Retinal pigment epithelial cell (primary cell): Measurements from ENCODE around the gene AP1S3.
A peak's percentile ranks its signal among the peaks of the same experiment; 100 is the strongest.

Experiments
- DNase-seq: peaks from one replicate; pipeline ENCODE4 v3.0.0-alpha.2; 2010; ENCODE audit warnings: low read depth
- H3K4me3 ChIP-seq: 2 replicates; pipeline ENCODE4 v1.5.1; 2011; ENCODE audit warnings: mild to moderate bottlenecking, low read length, control low read depth, moderate library complexity
- CTCF ChIP-seq: conservative IDR thresholded peaks from 2 replicates; pipeline ENCODE4 v1.5.1; 2011; ENCODE audit warnings: low read depth, low read length, control low read depth, inconsistent platforms

Gene AP1S3

DNA sequence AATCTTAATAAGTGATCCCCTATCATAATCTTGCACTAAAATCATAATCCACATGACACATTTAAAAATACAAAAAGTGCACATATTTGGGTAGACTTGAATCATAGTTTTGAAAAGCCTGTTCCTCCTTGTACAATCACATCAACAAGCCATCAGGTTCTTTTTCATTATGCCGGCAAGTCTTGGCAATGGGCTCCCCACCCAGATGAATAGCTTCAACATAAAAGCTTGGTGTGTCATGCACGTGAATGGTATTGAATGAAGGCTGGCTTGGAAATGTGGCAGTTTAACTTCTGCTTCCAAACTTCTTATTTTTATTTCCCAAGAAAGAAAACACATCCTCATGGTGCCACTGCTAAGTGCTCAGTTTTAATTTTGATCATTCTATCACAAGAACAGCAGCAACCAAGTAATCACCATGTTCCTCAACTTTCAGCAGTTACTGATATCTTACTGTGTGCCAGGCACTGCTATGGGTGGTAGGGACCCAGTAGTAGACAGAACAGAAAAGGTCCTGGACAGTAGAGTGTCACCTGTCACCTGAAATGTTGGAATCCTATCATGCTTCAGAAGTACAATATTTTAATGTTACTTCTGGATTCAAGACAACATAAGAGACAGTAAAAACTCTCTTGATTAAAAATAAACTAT lies 89.9 kb downstream of the AP1S3 start:
- DNase-seq: no peak
- TF ChIP-seq CTCF: no peak
- no peak overlapping the region for H3K4me3 ChIP-seq

DNA sequence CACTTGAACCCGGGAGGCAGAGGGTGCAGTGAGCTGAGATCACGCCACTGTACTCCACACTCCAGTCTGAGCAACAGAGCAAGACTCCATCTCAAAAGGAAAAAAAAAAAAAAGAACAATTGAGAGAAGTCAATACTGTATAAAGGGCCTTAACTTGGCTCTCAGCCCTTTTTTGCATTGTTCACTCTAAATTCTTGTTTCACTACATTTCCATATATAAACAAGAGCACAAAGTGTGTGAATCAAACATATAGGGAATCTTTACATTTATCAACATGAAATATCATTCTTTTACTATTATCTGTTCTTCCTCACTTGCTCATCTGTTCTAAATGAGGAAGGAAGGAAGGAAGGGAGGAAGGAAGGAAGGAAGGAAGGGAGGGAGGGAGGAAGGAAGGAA lies 90.8 kb downstream of the AP1S3 start:
- no peak for DNase-seq
- TF ChIP-seq CTCF: no peak
- H3K4me3 ChIP-seq: no peak overlapping the region

- peak; percentile 91 for DNase-seq
- no peak overlapping the region for H3K4me3 ChIP-seq
- TF ChIP-seq CTCF: no peak
These were observed 92.8 kb downstream of the AP1S3 start for GRCh38 chr2:223744580-223744979.

DNA sequence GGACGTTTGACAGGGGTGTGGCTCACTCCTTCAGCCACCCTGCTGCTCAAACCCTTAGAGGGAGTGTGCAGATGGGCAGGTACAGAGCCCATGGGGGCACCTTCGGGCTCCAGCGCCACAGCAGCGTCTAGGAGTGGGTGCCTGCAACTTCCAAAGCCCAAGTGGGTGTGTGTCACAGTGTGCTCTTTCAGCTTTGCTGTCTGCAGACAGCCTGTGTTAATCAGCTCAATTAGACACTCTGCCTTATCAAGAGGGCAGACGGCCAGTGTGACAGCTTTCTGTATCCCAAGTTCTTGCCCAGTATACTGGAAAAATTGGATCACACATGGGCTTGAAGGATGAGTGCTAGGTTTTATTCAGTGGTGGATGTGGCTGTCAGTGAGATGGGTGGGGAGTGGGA lies 96.7 kb downstream of the AP1S3 start:
- no peak for TF ChIP-seq CTCF
- no peak for DNase-seq
- H3K4me3 ChIP-seq: no peak overlapping the region

- no peak overlapping the region for H3K4me3 ChIP-seq
- no peak for TF ChIP-seq CTCF
- no peak for DNase-seq
These were observed 100.2 kb downstream of the AP1S3 start for GRCh38 chr2:223737207-223737606.

- DNase-seq: no peak
- no peak overlapping the region for H3K4me3 ChIP-seq
- no peak for TF ChIP-seq CTCF
These were observed 100.9 kb downstream of the AP1S3 start for GRCh38 chr2:223736488-223736887.

DNA sequence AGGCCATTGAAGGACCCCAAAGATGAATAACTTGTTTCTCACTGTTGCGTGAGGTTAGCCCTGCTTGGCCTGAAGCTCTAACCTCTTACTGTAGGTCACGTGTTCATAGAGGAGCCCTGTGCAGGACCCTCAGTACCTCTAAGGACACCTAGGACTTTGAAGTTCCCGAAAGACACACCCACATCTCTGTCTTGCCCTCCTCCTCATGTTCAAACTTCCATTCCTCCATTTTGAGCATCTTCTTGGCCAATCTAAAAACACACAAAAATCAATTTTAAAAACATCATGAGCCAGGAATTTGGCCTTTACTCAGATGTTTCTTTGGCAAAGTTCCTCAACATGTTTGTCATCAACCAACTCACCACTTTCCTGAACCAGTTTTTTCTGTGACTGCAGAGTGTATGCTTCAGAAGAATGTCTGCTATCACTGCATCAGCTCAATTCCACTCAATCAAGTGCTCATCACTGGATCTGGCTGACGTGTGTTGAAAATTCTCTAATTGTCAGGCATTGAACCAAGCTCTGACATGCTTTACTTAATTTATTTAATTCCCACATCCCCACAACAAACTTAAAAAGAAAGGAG lies 101.6 kb downstream of the AP1S3 start:
- H3K4me3 ChIP-seq: no peak overlapping the region
- peak; percentile 88 for DNase-seq
- no peak for TF ChIP-seq CTCF
